Type B pancreatic cell (in vitro differentiated cells): Measurements from ENCODE around the gene RNF14. TPM values are rescaled to one million over a fixed set of nuclear protein-coding genes. Genes with fewer than 3 reads are reported as not detected.

Experiments used
- DNase-seq: peaks from one replicate; pipeline ENCODE4 v3.0.0; 2021; ENCODE audit warnings: mixed read lengths; ENCODE audit not compliant: unreplicated experiment; ENCODE audit errors: extremely low spot score
- H3K27ac Mint-ChIP-seq: 2 replicates; pipeline ENCODE4 v1.8.0; 2021; ENCODE audit warnings: mild to moderate bottlenecking, mixed read lengths
- H3K27me3 Mint-ChIP-seq: 2 replicates; pipeline ENCODE4 v1.8.0; 2021; ENCODE audit warnings: mixed read lengths
- H3K36me3 Mint-ChIP-seq: 2 replicates; pipeline ENCODE4 v1.8.0; 2021; ENCODE audit warnings: mixed read lengths
- H3K4me1 Mint-ChIP-seq: one replicate; pipeline ENCODE4 v1.8.0; 2021; ENCODE audit warnings: mixed read lengths; ENCODE audit not compliant: unreplicated experiment
- H3K4me3 Mint-ChIP-seq: 2 replicates; pipeline ENCODE4 v1.8.0; 2021; ENCODE audit warnings: mild to moderate bottlenecking, mixed read lengths
- H3K9me3 Mint-ChIP-seq: 2 replicates; pipeline ENCODE4 v1.8.0; 2021; ENCODE audit warnings: mixed read lengths
- total RNA-seq: library from RNA; stranded (reverse); gene quantifications from 2 replicates; pipeline ENCODE4 v1.2.1, GENCODE V29; 2021; ENCODE audit warnings: low replicate concordance
- TF ChIP-seq, protein P1 (sequence below): fragments of 200-600 bp; sonication (generic); conservative IDR thresholded peaks from 2 replicates; pipeline ENCODE4 v1.5.0; 2021; ENCODE audit warnings: antibody characterized with exemption, mild to moderate bottlenecking

The RNF14 gene
- total RNA-seq, 1 donor from 2014 or later = 39.8 TPM

DNA sequence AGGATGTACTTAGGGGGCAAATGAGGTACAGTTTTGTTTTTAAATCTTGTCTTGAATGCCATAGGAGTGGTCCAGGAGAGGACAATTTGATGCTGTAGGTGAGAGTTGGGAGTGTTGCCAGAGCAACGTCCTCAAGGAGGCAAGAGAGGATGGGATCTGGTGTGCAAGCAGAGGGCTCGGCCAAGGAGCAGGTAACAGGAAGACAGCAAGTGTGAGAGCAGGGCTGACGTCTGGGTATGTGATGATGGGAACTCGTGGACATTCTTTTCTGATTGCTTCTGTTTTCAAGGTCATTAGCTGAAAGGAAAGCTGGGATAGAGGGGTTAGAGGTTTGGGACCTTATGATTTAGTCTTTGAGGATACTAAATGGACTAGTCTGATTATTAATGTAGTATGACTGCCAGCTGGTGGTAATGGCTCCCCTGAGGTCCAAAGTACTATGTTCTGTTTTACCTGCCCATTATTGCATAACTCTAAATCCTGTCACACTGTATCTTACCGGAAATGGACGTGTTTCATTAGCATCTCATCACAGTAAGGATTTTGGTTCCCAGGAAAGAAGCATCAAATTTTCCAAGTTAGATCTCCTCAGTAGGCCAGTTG is 28.6 kb downstream of the RNF14 start:
- Mint-ChIP-seq H3K4me3 (no peak overlapping the region), H3K9me3 (no peaks in the 10 kb centered on the region), H3K4me1 (peaks cover 5% of the 10 kb centered on the region), H3K36me3 (peaks cover 27% of the 10 kb centered on the region), H3K27ac (no peak overlapping the region), H3K27me3 (no peaks in the 10 kb centered on the region)
- no peak for DNase-seq
- TF ChIP-seq, protein P1, sequence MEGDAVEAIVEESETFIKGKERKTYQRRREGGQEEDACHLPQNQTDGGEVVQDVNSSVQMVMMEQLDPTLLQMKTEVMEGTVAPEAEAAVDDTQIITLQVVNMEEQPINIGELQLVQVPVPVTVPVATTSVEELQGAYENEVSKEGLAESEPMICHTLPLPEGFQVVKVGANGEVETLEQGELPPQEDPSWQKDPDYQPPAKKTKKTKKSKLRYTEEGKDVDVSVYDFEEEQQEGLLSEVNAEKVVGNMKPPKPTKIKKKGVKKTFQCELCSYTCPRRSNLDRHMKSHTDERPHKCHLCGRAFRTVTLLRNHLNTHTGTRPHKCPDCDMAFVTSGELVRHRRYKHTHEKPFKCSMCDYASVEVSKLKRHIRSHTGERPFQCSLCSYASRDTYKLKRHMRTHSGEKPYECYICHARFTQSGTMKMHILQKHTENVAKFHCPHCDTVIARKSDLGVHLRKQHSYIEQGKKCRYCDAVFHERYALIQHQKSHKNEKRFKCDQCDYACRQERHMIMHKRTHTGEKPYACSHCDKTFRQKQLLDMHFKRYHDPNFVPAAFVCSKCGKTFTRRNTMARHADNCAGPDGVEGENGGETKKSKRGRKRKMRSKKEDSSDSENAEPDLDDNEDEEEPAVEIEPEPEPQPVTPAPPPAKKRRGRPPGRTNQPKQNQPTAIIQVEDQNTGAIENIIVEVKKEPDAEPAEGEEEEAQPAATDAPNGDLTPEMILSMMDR = no peak

DNA sequence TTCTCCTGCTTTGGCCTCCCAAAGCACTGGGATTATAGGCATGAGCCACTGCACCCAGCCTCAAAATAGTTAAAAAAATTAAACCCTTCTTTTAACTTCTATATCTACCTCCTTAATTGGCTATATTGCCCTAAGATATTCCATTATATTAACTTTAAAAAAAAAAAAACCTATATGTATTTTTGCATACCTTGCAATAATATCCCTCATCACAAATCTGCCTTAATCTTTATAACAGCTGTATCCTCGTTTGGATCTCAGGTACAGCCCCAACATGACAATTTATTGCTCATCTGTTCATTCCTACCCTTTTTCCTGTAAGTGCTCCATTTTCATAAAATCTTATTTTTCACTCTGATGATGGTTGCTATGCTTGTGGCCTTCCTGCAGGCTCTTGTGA is 31.3 kb downstream of the RNF14 start:
- Mint-ChIP-seq H3K9me3 (no peaks in the 10 kb centered on the region), H3K27me3 (no peaks in the 10 kb centered on the region), H3K4me1 (peaks cover 5% of the 10 kb centered on the region), H3K27ac (no peak overlapping the region), H3K4me3 (no peak overlapping the region), H3K36me3 (peaks cover 22% of the 10 kb centered on the region)
- TF ChIP-seq, protein P1 = no peak
- no peak for DNase-seq

DNA sequence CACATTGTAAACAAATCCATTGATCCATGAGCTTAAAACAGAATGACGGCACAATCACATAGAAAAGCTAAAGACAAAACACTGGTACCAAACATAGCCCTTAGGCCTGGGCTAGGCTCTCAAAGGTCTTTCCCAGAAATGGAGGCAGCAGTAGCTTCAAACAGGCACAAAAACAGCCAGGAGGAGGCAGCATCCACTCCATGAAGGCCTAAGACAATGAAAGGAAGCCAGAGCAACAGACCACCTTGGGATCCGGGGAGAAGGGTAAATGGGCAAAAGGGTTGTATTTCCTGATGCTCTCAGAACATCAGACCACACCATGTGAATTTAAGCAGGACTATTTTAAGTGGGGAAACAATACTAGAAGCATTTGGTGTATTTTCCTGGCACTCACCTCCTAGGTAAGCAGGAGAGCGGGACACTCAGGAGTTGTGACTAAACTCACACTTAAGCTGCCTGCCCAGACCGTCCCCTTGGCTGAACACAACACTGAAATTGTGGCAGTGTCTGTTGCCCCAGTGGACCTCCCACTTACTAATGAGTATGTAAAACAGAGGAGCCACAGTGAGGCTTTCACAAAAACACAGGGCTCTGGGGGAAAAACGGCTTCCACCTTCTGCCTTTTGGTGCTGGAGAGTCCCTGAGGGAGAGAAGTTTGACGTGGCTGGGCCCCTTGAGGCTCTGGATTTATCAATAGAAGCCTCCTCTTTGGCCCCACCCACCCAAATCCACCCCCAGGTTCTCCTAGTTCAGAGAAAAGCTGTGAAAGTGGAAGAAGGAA is 32.0 kb downstream of the RNF14 start:
- H3K9me3 Mint-ChIP-seq = no peaks in the 10 kb centered on the region
- no peaks in the 10 kb centered on the region for H3K4me1 Mint-ChIP-seq
- H3K27me3 Mint-ChIP-seq = no peaks in the 10 kb centered on the region
- H3K4me3 Mint-ChIP-seq = no peak overlapping the region
- H3K36me3 Mint-ChIP-seq = peaks cover 22% of the 10 kb centered on the region
- TF ChIP-seq, protein P1 = peak; percentile 53
- DNase-seq = no peak
- H3K27ac Mint-ChIP-seq = no peak overlapping the region

DNA sequence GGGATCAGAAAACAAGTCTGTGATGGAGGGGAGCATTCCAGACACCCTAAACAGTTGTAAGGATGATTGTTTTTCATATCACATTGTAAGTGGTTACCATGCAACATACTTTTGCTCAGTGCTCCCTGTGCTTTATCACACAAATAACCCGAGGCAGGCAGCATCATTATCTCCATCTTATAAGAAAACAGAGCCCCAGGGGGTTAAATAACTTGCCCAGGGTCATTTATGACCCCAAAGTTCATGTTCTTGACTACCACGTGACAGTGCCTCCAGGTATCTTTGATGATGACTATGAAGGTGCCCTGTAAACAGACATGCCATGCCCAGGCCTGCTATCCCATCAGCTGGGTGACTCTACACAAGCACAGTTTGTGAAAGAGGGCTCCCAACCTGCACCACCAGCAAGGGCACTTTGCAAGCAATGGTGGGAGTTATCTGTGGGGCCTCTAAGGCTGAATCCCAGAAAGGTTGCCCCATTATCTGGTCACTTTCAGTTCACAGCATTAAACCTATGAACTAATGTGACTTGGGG is 34.4 kb downstream of the RNF14 start:
- Mint-ChIP-seq H3K4me3 (no peak overlapping the region), H3K27me3 (no peaks in the 10 kb centered on the region), H3K9me3 (no peaks in the 10 kb centered on the region), H3K36me3 (peaks cover 13% of the 10 kb centered on the region), H3K27ac (no peak overlapping the region), H3K4me1 (no peaks in the 10 kb centered on the region)
- TF ChIP-seq, protein P1 = no peak
- no peak for DNase-seq

DNA sequence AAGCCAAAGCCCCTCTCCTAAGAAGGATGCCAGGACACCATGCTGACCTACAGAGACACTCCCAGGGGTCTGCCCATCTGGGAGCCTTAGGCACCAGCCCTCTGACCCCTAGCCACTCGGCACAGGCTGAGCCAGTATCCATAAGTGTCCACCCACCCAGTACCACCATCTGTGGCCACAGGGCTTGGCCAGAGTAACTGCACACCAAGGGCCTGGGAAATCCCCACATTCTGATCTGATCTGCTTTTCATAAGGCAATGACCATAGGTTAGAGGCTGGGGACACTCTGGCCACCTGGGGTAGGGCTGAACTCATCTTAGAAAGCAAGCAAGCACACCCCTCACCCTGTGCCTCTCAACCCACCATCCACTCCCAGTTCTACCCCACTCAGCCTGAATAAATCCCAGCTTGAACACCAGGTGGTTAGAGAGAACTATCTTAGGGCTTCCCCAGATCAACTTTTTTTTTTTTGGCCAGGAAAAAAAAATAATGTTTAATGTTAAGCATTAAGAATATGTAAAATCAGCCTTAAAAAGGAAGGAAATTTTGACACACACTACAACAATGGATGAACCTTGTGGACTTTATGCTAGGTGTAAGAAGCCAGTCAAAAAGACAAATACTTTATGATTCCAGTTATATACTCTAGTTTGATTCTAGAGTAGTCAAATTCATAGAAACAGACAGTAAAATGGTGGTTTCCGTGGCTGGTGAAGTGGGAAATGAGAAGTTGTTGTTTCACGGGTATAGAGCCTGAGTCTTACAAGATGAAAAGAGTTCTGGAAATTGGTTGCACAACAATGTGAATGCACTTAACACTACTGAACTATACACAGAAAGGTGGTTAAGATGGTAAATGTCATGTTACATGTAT is 37.7 kb downstream of the RNF14 start:
- Mint-ChIP-seq H3K9me3 (no peaks in the 10 kb centered on the region), H3K4me3 (no peak overlapping the region), H3K36me3 (peaks cover 9% of the 10 kb centered on the region), H3K4me1 (no peaks in the 10 kb centered on the region), H3K27me3 (no peaks in the 10 kb centered on the region), H3K27ac (no peak overlapping the region)
- DNase-seq = no peak
- TF ChIP-seq, protein P1 = no peak
